ENCODE measurements around the gene CD79B.

CD79B gene

GRCh38 chr17:63973247-63973646 is 41.1 kb upstream of the CD79B start:
- H3K4me3 ChIP-seq (ENCODE audit: low read depth, low read length): no peak overlapping the region
- no peak for DNase-seq (ENCODE audit: low read depth, low spot score)
- TF ChIP-seq, protein P1, sequence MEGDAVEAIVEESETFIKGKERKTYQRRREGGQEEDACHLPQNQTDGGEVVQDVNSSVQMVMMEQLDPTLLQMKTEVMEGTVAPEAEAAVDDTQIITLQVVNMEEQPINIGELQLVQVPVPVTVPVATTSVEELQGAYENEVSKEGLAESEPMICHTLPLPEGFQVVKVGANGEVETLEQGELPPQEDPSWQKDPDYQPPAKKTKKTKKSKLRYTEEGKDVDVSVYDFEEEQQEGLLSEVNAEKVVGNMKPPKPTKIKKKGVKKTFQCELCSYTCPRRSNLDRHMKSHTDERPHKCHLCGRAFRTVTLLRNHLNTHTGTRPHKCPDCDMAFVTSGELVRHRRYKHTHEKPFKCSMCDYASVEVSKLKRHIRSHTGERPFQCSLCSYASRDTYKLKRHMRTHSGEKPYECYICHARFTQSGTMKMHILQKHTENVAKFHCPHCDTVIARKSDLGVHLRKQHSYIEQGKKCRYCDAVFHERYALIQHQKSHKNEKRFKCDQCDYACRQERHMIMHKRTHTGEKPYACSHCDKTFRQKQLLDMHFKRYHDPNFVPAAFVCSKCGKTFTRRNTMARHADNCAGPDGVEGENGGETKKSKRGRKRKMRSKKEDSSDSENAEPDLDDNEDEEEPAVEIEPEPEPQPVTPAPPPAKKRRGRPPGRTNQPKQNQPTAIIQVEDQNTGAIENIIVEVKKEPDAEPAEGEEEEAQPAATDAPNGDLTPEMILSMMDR (IDR thresholded peaks at IDR 0.05; ENCODE audit: low read depth, low read length): no peak
- in situ Hi-C loops (cut with HindIII; ENCODE audit: low sequenced_read_pairs): no loop called here

DNA sequence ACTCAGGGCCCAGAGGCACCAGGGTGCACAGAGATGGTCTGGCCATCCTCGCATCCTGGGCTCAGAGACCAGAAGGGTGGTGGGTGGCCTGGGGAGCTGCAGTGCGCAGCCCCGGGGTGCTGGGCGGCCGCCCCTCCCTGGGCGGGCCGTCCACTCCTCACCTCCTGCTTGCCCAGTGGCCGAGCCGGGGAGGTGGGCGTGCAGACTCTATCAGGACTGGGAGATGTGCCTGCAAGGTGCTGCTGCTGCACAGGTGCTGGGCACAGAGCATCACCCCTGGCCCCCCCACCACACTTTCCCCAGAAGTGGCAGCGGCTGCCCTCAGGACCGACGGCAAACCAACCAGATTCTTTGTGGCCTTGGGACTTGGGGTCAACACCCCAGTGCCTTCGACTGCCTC is 40.7 kb upstream of the CD79B start, which contains the start of gene SCN4A:
TSS of gene SCN4A (minus strand) at position 123 of the 400 bp plus-strand sequence. CDS start at position 46, 77 bp downstream.
- no peak for DNase-seq (ENCODE audit: low read depth, low spot score)
- in situ Hi-C loops (cut with HindIII; ENCODE audit: low sequenced_read_pairs): no loop called here

DNA sequence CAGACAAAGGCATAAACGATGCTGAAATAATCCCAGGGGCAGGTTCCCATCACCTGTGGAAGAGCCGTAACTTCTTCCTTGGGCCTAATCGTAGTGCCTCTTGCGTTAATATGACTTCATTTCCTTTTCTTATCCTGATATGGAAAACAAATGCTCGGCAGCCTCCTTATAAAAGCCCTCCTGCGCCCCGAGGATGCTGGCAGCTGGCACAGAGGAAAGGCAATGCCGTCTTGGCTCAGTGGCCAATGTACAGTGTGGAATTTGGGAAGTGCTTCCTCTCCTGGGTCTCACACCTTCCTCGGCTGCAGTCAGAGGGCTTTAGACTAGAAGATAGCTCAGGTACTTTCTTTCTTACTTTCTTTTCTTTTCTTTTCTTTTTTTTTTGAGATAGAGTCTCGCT is 37.1 kb upstream of the CD79B start:
- DNase-seq (ENCODE audit: low read depth, low spot score): no peak
- in situ Hi-C loops (cut with HindIII; ENCODE audit: low sequenced_read_pairs): no loop called here
- TF ChIP-seq, protein P1 (IDR thresholded peaks at IDR 0.05; ENCODE audit: low read depth, low read length): no peak
- no peak overlapping the region for H3K4me3 ChIP-seq (ENCODE audit: low read depth, low read length)

More for the DNA sequence above, 40.7 kb upstream of the CD79B start, which contains the start of gene SCN4A:
- TF ChIP-seq, protein P1 (IDR thresholded peaks at IDR 0.05; ENCODE audit: low read depth, low read length): no peak
- no peak within 1 kb of the TSS for H3K4me3 ChIP-seq (ENCODE audit: low read depth, low read length)

- no peak for DNase-seq (ENCODE audit: low read depth, low spot score)
- TF ChIP-seq, protein P1 (IDR thresholded peaks at IDR 0.05; ENCODE audit: low read depth, low read length): no peak
- no peak overlapping the region for H3K4me3 ChIP-seq (ENCODE audit: low read depth, low read length)
- in situ Hi-C loops (cut with HindIII; ENCODE audit: low sequenced_read_pairs): no loop called here
Observed at GRCh38 chr17:63967953-63968352, 35.8 kb upstream of the CD79B start.

GRCh38 chr17:63966646-63967264 is 34.6 kb upstream of the CD79B start:
- TF ChIP-seq, protein P1 (IDR thresholded peaks at IDR 0.05; ENCODE audit: low read depth, low read length): no peak
- no peak overlapping the region for H3K4me3 ChIP-seq (ENCODE audit: low read depth, low read length)
- in situ Hi-C loops (cut with HindIII; ENCODE audit: low sequenced_read_pairs): no loop called here
- DNase-seq (ENCODE audit: low read depth, low spot score): no peak

DNA sequence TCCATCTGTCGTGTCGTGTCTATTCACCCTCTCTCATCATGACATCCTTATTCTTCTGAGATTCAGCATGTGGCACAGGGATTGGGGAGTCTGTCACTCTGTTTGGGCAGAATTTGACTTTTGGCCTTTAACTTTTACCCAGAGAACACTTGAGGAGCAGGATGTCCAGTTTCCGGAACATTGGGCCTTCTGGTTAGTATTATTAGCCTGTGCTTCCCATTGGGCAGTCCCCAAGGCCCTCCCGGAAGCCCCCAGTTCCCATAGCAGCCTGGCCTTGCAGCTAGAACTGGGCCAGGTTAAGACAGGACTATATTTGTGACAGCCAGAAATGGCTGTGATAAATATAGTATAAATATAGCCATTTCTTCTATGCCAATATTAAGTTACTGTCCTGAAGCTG is 31.0 kb upstream of the CD79B start:
- H3K4me3 ChIP-seq (ENCODE audit: low read depth, low read length): no peak overlapping the region
- no peak for DNase-seq (ENCODE audit: low read depth, low spot score)
- TF ChIP-seq, protein P1 (IDR thresholded peaks at IDR 0.05; ENCODE audit: low read depth, low read length): no peak
- in situ Hi-C loops (cut with HindIII; ENCODE audit: low sequenced_read_pairs): no loop called here

Measured in astrocyte of the spinal cord (primary cell).